NOMO-1 (cell line): ENCODE data around the gene ARID4B.
"Not testable (repeated sequence)": the region's sequence is repeated elsewhere in the genome, so short reads cannot be mapped to it uniquely, and the experiment has no call there.

Experiments used
- DNase-seq, 2 experiments: peaks; one replicate each; lab custom pipeline; 2025; ENCODE audit not compliant: unreplicated experiment in 2 of 2; lab: John Stamatoyannopoulos, UW

ARID4B gene

GRCh38 chr1:235299169-235299858 is 28.7 kb downstream of the ARID4B start:
- DNase-seq = no peak

DNA sequence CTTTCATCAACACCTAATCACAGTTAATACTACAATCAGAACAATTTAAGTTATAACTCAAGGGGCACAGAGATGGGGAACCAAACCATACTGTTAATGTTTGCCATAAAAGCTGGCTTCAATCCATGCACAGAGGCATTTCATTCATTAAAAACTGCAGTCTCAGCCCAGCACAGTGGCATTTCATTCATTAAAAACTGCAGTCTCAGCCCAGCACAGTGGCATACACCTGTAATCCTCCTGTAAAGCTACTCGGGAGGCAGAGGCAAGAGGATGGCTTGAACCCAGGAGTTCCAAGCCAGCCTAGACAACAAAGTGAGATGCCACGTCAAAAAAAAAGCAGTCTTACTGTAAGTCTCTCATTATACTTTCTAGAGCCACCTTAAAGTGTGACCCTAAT is 29.2 kb downstream of the ARID4B start:
- DNase-seq = no peak

DNA sequence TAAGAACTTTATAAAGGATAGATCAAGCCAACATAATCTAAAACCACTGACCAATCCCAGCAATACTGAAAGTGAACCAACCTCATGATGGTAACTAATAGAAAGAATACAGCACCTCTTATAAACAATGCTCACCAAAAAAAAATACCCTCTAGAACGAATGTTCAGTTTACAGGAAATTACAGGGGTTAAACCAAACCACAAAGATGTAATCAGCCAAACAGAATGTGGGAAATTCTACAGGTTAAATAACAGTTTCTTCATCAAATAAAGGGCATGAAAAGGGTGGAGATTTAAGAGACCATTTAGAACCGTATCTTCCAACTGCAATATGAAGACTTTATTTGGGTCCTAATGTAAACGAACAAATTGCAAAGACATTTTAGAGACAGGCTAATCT is 30.4 kb downstream of the ARID4B start:
- DNase-seq = no peak

GRCh38 chr1:235296729-235297128 is 31.2 kb downstream of the ARID4B start:
- no peak for DNase-seq

GRCh38 chr1:235295902-235296350 is 32.1 kb downstream of the ARID4B start:
- DNase-seq = no peak

DNA sequence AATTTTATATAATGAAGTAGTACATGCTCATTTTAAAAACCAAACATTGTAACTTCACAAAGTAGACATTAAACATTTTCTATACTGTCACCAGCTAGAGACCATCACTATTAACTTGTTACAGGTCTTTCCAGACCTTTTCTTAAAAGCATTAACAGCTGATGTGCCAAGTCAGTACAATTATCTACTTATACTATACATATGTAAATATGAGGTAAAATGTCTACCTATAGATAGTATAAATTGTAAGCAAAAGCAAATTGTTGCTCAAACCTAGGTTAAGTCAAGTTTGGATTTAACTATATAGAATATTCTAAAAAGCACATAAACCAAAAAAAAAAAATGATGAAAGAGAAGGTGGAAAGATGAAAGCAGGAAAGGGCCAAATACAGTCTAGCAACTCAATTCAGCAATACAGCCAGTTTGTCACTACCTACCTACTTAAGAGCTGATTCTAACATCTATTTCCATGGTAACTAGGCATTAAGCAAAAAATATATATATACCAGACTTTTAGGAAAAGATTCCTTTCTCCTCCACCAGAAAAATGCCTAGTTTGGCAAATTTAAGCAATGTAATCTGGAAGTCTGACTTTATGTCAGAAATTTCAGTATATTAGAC is 34.5 kb downstream of the ARID4B start:
- DNase-seq = no peak

DNA sequence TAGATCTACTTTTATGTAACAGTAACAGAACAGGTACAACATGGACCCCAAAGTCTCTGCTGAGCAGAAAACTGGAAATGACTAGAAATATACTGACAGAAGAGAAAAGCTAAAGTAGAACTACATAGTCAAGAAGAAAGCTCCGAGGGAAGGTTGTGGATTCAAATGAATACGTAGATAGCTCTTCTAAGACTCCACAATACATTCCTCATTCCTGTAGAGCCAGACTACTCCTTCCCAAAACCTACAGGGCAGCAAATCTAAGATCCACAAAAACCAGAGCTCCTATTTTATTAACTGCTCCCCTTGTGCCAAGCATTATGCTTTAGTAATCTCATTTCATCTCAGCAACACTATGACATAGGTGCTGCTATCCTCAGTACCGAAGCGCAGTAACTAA is 35.2 kb downstream of the ARID4B start:
- no peak for DNase-seq

DNA sequence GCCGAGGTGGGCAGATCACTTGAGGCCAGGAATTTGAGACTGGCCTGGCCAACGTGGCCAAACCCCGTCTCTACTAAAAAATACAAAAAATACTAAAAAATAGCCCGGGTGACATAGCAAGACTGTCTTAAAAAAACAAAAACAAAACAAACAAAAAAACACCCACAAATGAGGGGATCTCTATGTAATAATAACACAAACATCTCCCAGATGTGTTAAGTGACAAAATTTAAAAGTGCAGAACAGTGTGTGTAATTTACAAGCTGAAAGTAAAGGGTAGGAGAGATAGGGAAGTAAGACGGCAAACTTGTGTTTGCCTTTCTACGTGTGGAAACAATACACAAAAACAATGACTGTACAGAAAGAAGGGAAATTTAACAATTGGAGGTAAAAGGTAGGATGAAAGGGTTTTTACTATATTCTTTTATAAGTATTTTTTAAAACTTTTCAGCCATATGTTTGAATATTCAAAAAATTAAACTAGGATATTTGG is 36.3 kb downstream of the ARID4B start:
- peak in 1 of 2 experiments; percentile 20 for DNase-seq

- DNase-seq = no peak
Observed at GRCh38 chr1:235290740-235291502, 37.1 kb downstream of the ARID4B start.

DNA sequence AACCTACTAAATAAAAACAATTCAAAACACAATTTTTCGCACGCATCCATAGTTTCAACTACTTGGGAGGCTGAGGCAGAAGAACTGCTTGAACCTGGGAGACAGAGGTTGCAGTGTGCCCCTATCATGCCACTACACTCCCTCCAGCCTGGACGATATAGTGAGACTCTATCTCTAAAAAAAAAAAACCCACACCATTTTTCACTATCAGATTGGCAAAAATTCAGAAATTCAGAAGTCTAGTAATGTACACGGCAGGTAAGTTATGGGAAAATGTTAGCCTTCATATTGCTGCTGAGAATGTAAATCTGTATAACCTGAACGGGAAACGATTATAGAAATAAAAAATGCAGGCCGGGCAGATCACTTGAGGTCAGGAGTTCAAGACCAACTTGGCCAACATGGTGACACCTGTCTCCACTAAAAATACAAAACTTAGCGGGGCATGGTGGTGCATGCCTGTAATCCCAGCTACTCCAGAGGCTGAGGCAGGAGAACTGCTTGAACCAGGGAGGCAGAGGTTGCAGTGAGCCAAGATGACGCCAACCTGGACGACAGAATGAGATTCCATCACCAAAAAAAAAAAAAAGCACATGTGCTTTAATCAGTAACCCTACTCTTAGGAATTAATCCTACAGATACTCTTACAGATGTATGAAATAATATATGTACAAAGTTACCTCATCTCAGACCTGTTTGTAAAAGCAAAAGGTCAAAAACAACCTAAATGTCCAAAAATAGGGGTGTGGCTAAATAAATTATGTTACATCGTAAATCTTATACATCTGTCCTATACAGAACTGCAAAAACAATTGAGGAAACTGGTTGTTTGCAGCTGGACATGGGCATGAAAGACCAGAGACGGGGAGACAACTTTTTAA is 37.9 kb downstream of the ARID4B start:
- DNase-seq = no peak

GRCh38 chr1:235287208-235287882 is 40.6 kb downstream of the ARID4B start:
- DNase-seq = no peak

DNA sequence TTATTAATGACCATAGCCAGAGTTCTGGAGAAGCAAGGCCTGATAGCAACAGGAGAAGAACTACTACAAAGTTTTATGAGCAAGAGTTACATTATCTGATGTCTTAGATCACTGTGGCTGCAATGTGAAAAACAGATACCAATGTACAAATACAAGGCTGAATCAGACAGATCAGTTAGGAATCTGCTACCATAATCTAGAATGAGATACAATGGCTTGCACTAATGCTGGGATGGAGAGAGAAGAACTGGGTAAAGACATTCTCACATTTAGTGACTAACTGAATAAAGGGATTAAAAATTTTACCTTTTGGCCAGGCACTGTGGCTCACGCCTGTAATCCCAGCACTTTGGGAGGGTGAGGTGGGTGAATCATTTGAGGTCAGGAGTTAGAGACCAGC is 41.3 kb downstream of the ARID4B start:
- no peak for DNase-seq

GRCh38 chr1:235284231-235284769 is 43.7 kb downstream of the ARID4B start:
- no peak for DNase-seq

DNA sequence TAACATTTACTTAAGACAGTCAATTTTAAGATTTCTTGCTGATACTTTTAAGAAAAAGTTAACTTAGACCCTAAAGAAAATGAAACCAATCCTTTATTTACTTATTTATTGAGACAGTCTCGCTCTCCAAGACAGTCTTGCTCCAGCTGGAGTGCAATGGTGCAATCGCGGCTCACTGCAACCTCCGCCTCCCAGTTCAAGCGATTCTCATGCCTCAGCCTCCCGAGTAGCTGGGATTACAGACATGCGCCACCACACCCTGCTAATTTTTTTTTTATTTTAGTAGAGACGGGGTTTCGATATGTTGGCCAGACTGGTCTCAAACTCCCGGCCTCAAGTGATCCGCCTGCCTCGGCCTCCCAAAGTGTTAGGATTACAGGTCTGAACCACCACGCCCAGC is 44.3 kb downstream of the ARID4B start:
- DNase-seq = not testable (repeated sequence)

DNA sequence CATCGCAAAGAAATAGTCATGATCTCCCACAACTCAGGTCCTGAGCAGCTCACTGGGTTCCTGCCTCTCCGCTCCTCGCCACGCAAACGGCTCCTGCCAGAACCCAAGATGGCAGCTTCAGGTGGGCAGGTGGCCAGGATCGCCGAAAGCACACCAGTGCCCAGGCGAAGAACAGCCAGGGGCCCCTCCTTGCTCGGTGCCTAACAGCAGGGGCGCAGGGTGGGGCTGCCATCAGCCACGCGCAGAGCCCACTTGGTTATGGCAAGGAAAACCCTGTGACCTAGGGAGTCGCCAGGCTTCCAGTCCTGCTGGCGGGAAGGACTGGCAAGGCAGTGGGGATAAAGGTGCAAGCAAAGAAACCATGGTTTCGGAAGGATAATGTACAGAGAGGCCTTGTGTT is 47.5 kb downstream of the ARID4B start:
- no peak for DNase-seq

- no peak for DNase-seq
Observed at GRCh38 chr1:235279694-235280093, 48.3 kb downstream of the ARID4B start.

GRCh38 chr1:235278915-235279292 is 49.1 kb downstream of the ARID4B start:
- no peak for DNase-seq

DNA sequence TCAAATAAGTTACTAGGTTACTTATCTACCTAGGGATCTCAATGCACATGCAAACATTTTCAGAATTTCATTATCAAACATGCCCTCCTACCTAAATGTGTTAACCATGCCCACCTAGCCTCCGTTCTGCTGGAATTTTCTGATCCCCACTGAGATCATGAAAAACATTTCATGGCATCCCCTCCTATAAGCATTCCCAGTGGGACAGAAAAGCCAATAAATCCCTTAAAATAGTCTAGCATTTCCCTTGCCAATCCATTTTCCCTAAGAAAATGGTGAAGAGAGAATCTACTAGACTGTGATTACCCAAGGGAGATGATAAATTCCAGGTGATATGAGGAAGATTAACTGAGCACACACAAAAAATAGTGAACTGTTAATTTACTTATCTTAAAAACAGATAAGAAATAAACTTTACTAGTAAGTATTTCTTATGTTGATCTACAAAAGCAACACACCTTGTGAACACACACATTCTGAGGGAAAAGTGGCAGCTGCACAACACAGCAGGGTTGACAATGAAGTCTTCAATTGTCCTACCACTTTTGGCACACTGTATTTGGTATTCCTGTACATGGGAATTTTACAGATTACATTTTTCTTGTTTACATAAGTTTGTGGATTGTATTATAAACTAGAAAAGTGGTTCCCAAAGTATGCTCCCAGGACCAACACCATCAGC is 49.6 kb downstream of the ARID4B start:
- no peak for DNase-seq

DNA sequence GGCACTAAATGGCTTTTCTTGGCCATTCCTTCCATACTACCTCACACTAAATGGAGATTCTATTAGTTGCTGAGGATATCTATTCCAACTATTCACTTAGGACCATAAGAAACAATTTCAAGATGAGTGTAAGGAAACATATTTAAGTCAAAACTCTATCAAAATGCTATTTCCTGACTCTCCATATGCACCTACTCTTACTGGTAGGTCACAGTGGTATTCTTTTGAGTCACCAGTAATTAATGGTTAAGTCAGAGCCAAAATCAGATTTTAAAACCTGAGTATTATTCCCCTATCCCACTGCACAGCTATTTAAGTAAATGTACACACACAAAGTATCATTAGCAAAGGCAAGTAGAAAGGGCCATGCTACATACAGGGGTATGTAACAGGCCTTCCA is 50.3 kb downstream of the ARID4B start:
- no peak for DNase-seq
